GM12875 (cell line): ENCODE results near the gene ING5.

Experiments
- H3K4me3 ChIP-seq: one replicate; pipeline ENCODE4 v1.5.1; 2011; ENCODE audit warnings: low read depth, low read length, control low read depth
- CTCF ChIP-seq: IDR thresholded peaks from 2 replicates; pipeline ENCODE4 v1.5.1; 2011; ENCODE audit warnings: low read depth, mild to moderate bottlenecking, control low read depth, inconsistent platforms, low read length, moderate library complexity, borderline replicate concordance; ENCODE audit not compliant: insufficient read depth

ING5 gene

GRCh38 chr2:241690202-241690717, 11.6 kb upstream of the ING5 start:
- TF ChIP-seq CTCF = no peak
- no peak overlapping the region for H3K4me3 ChIP-seq

- no peak for TF ChIP-seq CTCF
- H3K4me3 ChIP-seq = no peak overlapping the region
Measured at GRCh38 chr2:241692448-241692847, 9.4 kb upstream of the ING5 start.

GRCh38 chr2:241695651-241696050, 6.2 kb upstream of the ING5 start:
- no peak overlapping the region for H3K4me3 ChIP-seq
- no peak for TF ChIP-seq CTCF

- peak overlapping the region; percentile 69 for H3K4me3 ChIP-seq
- peak; percentile 55; the same call in 1 of the 2 replicates for TF ChIP-seq CTCF
Measured at GRCh38 chr2:241701149-241701398, 765 bp upstream of the ING5 start.

- TF ChIP-seq CTCF = peak; percentile 80
- peak overlapping the region; percentile 69 for H3K4me3 ChIP-seq
Measured at GRCh38 chr2:241702155-241703031, 554 bp downstream of the ING5 start.

- peak overlapping the region; percentile 69 for H3K4me3 ChIP-seq
- no peak for TF ChIP-seq CTCF
Measured at GRCh38 chr2:241703032-241703604, 1.3 kb downstream of the ING5 start.

- no peak overlapping the region for H3K4me3 ChIP-seq
- TF ChIP-seq CTCF = no peak
Measured at GRCh38 chr2:241706537-241706936, 4.7 kb downstream of the ING5 start.
